ENCODE measurements around the gene HRH1. TPM values are rescaled to one million over a fixed set of nuclear protein-coding genes. Genes with fewer than 3 reads are reported as not detected.

The HRH1 gene
- total RNA-seq, 1 experiment from 2014 or later, result 4.6 TPM

DNA sequence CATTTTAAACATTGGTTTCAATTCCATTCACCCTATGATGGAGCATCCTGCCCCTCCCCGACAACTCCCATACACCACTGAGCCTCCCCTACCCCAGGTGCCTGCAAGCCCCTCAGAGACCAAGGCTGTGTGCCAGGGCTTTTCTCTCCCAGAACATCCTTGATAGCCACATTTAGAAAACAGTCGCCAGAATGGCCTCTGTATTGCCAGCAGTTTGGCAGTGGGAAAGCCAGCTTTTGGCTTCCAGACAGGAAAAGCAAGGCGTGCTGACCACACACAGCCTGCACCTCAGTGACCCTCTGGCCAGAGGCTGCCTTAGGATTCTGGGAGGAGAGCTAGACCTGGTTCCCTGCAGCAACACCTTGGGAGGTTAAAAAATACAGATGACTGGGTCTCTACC, 18.2 kb upstream of the HRH1 start:
- ChIA-PET POLR2A (no interaction called here), CTCF (interaction anchor here (0.6 kb wide), 1 partner anchor 47 kb away, joined by 5 read pairs; no protein-coding TSS in a partner anchor)
- TF ChIP-seq POLR2AphosphoS5 (IDR thresholded peaks at IDR 0.05; ENCODE audit: low read depth, low read length), result no peak
- no peak for TF ChIP-seq SIN3A (IDR thresholded peaks at IDR 0.05; ENCODE audit: borderline replicate concordance, insufficient read depth, low read depth, low read length)
- TF ChIP-seq, protein P1, sequence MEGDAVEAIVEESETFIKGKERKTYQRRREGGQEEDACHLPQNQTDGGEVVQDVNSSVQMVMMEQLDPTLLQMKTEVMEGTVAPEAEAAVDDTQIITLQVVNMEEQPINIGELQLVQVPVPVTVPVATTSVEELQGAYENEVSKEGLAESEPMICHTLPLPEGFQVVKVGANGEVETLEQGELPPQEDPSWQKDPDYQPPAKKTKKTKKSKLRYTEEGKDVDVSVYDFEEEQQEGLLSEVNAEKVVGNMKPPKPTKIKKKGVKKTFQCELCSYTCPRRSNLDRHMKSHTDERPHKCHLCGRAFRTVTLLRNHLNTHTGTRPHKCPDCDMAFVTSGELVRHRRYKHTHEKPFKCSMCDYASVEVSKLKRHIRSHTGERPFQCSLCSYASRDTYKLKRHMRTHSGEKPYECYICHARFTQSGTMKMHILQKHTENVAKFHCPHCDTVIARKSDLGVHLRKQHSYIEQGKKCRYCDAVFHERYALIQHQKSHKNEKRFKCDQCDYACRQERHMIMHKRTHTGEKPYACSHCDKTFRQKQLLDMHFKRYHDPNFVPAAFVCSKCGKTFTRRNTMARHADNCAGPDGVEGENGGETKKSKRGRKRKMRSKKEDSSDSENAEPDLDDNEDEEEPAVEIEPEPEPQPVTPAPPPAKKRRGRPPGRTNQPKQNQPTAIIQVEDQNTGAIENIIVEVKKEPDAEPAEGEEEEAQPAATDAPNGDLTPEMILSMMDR (IDR thresholded peaks at IDR 0.05), result no peak
- TF ChIP-seq TCF7L2 (IDR thresholded peaks at IDR 0.05; ENCODE audit: low read depth, low read length), result no peak
- TF ChIP-seq, protein P2, sequence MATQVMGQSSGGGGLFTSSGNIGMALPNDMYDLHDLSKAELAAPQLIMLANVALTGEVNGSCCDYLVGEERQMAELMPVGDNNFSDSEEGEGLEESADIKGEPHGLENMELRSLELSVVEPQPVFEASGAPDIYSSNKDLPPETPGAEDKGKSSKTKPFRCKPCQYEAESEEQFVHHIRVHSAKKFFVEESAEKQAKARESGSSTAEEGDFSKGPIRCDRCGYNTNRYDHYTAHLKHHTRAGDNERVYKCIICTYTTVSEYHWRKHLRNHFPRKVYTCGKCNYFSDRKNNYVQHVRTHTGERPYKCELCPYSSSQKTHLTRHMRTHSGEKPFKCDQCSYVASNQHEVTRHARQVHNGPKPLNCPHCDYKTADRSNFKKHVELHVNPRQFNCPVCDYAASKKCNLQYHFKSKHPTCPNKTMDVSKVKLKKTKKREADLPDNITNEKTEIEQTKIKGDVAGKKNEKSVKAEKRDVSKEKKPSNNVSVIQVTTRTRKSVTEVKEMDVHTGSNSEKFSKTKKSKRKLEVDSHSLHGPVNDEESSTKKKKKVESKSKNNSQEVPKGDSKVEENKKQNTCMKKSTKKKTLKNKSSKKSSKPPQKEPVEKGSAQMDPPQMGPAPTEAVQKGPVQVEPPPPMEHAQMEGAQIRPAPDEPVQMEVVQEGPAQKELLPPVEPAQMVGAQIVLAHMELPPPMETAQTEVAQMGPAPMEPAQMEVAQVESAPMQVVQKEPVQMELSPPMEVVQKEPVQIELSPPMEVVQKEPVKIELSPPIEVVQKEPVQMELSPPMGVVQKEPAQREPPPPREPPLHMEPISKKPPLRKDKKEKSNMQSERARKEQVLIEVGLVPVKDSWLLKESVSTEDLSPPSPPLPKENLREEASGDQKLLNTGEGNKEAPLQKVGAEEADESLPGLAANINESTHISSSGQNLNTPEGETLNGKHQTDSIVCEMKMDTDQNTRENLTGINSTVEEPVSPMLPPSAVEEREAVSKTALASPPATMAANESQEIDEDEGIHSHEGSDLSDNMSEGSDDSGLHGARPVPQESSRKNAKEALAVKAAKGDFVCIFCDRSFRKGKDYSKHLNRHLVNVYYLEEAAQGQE (IDR thresholded peaks at IDR 0.05; ENCODE audit: insufficient read depth in 1 of 2, low read depth in 2 of 2, low read length in 1 of 2), result no peak
- DNase-seq (ENCODE audit: low read depth, low spot score) (no peak), ATAC-seq (no peak)
- no TSS peak for BruUV-seq (replicated peaks)
- Histone ChIP-seq H3K4me1 (ENCODE audit: control insufficient read depth, insufficient read depth, low read length) (peaks cover 3% of the 10 kb centered on the region; the same call in 1 of the 2 replicates), H3K27me3 (ENCODE audit: control insufficient read depth, insufficient read depth, low read length) (no peaks in the 10 kb centered on the region), H3K36me3 (ENCODE audit: control insufficient read depth, insufficient read depth, low read length) (no peaks in the 10 kb centered on the region), H3K27ac (ENCODE audit: low read length) (no peak overlapping the region; the same call in 1 of the 2 replicates), H3K9me3 (ENCODE audit: control insufficient read depth, insufficient read depth, low read depth, low read length) (no peaks in the 10 kb centered on the region), H3K4me3 (ENCODE audit: low read depth in 2 of 2, low read length in 2 of 2) (no peak overlapping the region)
- in situ Hi-C loops (cut with HindIII; ENCODE audit: low pct_unique_long_range_greater_than_20kb, low sequenced_read_pairs), result no loop called here
- intact Hi-C loops (cut with micrococcal nuclease; ENCODE audit: unreplicated experiment), result no loop called here

DNA sequence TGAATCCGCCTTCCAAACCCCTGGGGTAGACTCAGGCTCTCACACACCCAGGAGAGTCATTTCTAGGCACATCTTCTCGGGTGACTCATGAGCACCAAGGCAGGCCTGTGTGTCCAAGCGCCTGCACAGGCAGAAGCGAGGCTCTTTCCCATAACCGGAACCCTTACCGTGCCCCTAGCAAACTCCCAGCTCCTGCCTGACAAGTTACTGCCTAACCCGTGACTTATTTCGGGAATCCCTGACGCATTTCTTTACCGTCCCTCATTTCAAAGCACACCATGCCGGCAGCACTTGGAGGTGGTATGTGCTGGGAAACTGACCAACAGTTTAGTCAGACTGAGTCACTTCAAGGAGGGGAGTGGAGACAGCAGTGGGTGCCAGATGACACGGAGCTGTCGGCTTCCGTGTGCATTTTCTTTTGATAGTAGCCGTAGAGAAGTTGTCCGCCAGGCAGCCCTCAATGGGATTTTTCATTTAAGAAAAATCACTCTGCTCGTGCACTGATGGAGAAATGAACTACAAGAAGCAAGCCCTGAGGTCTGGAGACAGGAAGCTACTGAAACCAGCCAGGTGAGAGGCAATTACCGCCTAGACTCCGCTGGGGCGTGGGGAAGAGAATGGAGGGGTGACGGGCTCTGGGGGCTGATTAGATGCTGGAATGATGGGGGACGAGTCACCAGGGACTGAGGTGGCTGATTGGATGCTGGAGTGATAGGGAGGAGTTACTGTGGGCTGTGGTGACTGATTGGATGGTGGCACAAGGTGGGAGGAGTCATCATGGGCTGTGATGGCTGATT, 17.3 kb upstream of the HRH1 start:
- Histone ChIP-seq H3K4me1 (ENCODE audit: control insufficient read depth, insufficient read depth, low read length) (peaks cover 3% of the 10 kb centered on the region; the same call in 1 of the 2 replicates), H3K9me3 (ENCODE audit: control insufficient read depth, insufficient read depth, low read depth, low read length) (no peaks in the 10 kb centered on the region), H3K36me3 (ENCODE audit: control insufficient read depth, insufficient read depth, low read length) (no peaks in the 10 kb centered on the region), H3K27ac (ENCODE audit: low read length) (peak overlapping the region; percentile 36; the same call in 1 of the 2 replicates), H3K27me3 (ENCODE audit: control insufficient read depth, insufficient read depth, low read length) (no peaks in the 10 kb centered on the region), H3K4me3 (ENCODE audit: low read depth in 2 of 2, low read length in 2 of 2) (peak overlapping the region; percentile 38 to 74)
- intact Hi-C loops (cut with micrococcal nuclease; ENCODE audit: unreplicated experiment), result no loop called here
- peak; percentile 93 for DNase-seq (ENCODE audit: low read depth, low spot score)
- peak; percentile 32; the same call in 1 of the 2 replicates for TF ChIP-seq POLR2AphosphoS5 (IDR thresholded peaks at IDR 0.05; ENCODE audit: low read depth, low read length)
- TF ChIP-seq, protein P2 (IDR thresholded peaks at IDR 0.05; ENCODE audit: insufficient read depth in 1 of 2, low read depth in 2 of 2, low read length in 1 of 2), result no peak
- TF ChIP-seq TCF7L2 (IDR thresholded peaks at IDR 0.05; ENCODE audit: low read depth, low read length), result peak; percentile 90
- POLR2A ChIA-PET, result no interaction called here
- no TSS peak for BruUV-seq (replicated peaks)
- peak; percentile 96 for ATAC-seq
- in situ Hi-C loops (cut with HindIII; ENCODE audit: low pct_unique_long_range_greater_than_20kb, low sequenced_read_pairs), result no loop called here
- CTCF ChIA-PET, result interaction anchor here (0.7 kb wide), 1 partner anchor 76 kb away, joined by 3 read pairs; no protein-coding TSS in a partner anchor

Measured in Panc1 (cell line).